Midbrain (tissue), 1 donor: Measurements from ENCODE around the gene SPEG.

ENCODE experiments used
- DNase-seq: peaks from one replicate; lab custom pipeline; 2025; lab: John Stamatoyannopoulos, UW

Gene SPEG

DNA sequence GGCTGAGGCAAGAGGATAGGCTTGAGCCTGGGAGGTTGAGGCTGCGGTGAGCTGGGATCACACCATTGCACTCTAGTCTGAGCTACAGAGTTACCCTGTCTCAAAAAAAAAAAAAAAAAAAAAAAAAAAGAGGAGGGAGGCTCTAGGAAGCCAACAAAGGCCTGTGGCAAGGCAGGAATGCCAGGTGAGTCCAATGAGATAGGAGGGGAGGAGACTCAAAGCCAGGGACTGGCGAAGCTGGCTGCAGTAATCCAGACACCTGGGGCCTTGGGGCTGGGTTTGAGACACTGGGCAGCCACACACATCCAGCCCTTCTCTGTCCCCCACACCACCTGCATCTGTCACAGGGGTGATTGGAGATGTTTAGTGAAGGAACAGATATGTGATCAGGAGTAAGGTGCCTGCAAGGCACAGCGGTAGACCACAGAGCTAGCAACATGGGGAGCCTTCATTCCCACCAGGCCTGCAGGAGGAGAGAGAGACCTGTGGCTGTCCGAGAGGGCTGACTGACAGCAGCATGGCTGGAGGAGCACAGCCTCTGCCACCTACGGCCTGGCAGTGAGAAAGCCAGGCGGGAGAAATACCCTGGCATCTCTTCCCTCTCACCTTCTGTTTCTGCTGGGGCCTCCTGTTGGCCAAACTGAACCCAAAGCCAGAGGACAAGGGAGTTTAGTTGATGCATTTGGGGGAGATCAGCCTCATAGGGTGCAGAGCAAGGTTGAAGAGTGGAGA lies 99.5 kb downstream of the SPEG start:
- DNase-seq: no peak

DNA sequence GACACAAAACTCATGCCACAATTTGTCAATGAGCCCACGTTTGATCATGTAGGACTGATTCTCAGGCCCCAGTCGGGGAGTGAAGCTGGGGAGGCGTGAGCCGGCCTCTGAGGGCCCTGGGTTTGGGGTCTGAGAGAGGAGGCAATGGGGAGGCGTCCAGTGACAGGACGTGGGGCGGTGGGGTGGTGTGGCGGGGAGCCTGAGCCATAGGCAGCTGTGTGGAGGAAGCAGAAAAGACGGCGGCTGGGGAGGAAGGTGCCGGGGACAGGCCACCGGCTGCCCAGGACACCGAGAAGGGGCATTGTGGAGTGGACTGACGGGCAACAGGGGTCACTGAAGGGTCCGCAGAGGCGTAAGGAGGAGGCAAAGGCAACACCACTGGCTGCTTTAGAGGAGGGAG lies 101.8 kb downstream of the SPEG start:
- DNase-seq: no peak

- DNase-seq: no peak
Measured at GRCh38 chr2:219536967-219537366, 102.3 kb downstream of the SPEG start.

- no peak for DNase-seq
Measured at GRCh38 chr2:219537657-219538488, 103.2 kb downstream of the SPEG start.

DNA sequence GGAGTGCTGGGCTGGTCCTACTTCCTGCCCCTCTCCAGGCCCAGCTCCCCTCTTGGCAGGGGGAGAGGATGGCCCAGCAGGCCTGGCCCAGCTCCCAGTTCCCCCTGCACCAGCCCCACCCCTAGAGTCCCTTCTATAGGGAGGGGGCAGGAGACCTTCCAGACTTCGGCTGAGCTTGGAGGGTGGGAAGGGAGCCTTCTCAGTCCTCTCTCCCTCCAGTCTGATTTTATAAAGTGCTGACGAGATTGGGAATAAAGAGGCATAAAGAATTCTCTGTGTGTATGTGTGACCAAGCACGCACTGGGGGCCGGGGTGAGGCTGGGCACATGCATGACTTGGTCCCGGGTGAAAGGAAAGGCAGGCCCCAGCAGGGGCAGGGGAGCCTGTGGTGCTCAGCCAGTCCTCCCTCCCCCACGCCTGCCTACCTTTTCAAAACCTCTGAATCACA lies 103.9 kb downstream of the SPEG start:
- DNase-seq: no peak

DNA sequence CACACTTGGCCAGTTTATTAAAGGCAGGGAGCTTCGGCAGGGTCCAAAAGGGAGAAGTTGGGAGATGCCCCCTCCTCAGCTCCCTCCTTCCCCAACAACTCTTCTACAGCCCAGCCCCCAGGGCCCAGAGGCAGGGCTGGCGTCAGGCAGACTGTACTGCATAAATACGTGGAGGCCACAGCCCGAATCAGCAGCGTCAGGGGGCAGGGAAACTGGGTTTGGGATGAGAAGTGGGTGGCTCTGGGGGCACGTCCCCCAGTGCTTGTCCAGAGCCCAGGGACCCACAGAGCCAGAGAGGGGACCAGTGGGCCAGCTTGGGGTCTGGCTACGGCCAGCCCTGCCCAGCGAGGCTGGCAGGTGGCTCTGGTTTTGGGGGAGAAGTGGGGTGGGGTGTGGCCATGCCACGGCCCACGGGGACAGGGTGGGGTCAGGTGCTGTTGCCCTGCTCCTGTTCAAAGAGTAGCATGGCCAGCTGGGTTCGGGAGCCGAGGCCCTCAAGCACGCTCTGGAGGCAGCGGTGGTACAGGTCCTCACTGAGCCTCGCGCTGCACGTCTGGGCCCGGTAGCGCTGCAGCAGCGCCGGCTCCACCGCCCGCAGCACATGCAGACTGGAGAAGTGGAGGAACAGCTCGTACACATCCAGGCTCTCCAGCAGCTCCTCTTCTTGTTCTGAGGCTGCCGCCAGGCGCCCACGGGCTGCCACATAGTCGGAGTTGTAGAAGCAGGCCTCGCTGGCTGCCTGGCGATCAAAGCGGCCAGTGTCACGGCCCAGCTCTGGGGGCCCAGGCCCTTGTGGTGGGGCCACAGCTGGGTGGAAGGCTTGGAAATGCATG lies 104.5 kb downstream of the SPEG start:
- no peak for DNase-seq

DNA sequence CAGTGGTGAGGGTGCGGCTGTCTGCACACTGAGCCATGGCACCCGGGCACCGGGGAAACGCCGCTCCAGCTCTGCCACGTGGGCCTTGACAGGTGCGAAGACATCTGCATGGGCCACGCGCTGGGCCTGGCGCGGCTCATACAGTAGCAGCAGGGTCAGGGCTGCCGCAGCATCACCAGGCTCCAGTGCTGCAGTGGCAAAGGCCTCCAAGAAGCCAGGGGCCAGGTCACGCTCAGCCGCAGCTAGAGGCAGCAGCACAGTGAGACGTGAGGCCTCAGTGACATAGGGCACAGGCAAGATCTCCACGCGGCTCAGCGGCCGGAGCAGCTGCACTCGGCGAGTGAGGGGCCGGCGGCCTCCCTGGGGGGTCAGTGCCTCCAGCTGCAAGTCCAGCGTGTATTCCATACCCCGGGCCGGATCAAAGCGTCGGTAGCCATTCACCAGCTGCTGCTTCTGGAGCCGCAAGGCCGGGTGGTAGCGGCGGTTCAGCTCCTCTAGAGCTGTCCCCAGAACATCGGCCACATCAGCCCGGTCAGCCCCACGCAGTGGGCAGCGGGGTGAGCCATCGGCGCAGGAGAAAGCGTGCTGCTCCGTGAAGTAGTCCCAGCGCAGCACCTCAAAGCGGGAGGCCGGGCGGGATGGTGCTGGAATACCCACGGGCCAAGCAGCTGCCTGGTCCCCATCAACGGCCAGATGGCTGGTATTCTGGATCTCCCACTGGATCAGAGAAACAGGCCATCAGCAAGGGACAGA lies 105.5 kb downstream of the SPEG start:
- DNase-seq: no peak

- no peak for DNase-seq
Measured at GRCh38 chr2:219540784-219541504, 106.3 kb downstream of the SPEG start.

DNA sequence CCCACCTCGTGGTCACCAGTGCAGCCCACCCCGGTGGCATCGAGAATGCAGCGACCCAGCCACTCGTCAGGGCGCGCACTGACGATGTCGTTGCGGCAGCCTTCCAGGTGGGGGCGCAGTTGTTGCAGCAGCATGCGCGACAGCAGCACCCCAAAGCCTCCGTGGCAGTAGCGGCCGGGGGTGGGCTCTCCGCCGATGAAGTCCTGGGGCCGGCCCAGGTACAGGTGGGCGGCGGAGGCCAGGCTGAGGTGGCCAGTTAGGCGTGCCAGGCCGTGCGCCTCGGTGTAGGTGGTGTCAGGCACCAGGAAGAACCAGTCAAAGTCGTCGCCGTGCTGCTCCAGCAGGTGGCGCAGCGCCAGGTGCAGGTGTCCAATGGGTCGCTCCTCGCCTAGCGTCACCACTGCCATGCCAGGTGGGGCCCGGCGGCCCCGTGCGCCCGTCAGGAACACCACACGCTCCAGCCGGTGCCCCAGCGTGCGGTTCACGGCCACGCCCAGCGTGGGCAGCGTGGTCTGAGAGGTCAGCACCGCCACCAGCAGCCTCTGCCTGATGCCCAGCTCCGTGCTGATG lies 107.1 kb downstream of the SPEG start:
- DNase-seq: no peak

GRCh38 chr2:219542931-219543595 lies 108.4 kb downstream of the SPEG start:
- DNase-seq: no peak

GRCh38 chr2:219543596-219544358 lies 109.1 kb downstream of the SPEG start, which contains the start of the genes CHPF and TMEM198:
Gene CHPF (minus strand): TSS chr2:219543809. CDS start chr2:219543538, 271 bp downstream.
Gene TMEM198 (plus strand): TSS chr2:219544028. CDS start chr2:219544728, 700 bp downstream.
- peak; percentile 99 for DNase-seq

- DNase-seq: no peak
Measured at GRCh38 chr2:219544567-219544966, 109.9 kb downstream of the SPEG start.

GRCh38 chr2:219545295-219545942 lies 110.8 kb downstream of the SPEG start:
- DNase-seq: no peak

DNA sequence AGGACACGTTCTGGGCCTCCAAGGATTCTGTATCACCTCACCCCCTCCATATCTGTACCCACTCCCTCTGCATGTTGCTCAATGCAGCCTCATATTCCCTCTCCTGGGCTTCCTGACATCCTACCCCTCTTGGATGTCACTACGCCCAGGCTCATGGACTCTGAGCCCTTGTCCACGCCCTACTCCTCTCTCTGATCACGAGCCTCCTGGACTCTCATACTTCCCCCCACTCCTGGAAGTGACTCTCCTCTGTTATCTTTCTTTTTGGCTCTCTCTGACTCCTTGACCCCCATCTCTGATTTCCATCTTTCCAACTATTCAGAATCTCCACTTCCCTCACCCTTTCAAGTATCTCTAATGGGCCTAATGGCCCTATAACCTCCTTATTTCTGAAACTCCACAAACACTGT lies 111.3 kb downstream of the SPEG start:
- DNase-seq: no peak

DNA sequence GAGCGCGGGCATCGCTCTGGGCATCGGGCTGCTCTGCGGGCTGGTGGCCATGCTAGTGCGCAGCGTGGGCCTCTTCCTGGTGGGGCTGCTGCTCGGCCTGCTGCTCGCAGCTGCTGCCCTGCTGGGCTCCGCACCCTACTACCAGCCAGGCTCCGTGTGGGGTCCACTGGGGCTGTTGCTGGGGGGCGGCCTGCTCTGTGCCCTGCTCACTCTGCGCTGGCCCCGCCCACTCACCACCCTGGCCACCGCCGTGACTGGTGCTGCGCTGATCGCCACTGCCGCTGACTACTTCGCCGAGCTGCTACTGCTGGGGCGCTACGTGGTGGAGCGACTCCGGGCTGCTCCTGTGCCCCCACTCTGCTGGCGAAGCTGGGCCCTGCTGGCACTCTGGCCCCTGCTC lies 113.0 kb downstream of the SPEG start:
- no peak for DNase-seq
